CD8-positive, alpha-beta memory T cell (primary cell): ENCODE data around the gene RPRD1A. TPM values are rescaled to one million over a fixed set of nuclear protein-coding genes. Genes with fewer than 3 reads are reported as not detected.

ENCODE experiments used
- CTCF ChIA-PET: fragments of 350-600 bp; sonication (Branson Sonifier 250); formaldehyde crosslinking; loops from one replicate; lab custom pipeline; 2021; ENCODE audit warnings: antibody characterized with exemption; lab: Charles Lee
- POLR2A ChIA-PET: fragments of 350-600 bp; sonication (Branson Sonifier 250); formaldehyde crosslinking; loops from one replicate; lab custom pipeline; 2021; ENCODE audit warnings: antibody characterized with exemption; lab: Charles Lee
- DNase-seq, 5 donors: peaks; one replicate each; pipeline versions ENCODE4 v3.0.0 to v3.0.0-alpha.2; 2020 to 2022; ENCODE audit warnings: mixed read lengths in 1 of 5
- H3K27ac ChIP-seq: one replicate; pipeline ENCODE4 v1.7.0; 2013; ENCODE audit warnings: low read depth, mild to moderate bottlenecking, low read length, moderate library complexity
- H3K27me3 ChIP-seq: 2 replicates; pipeline ENCODE4 v1.7.0; 2013; ENCODE audit warnings: low read length, mild to moderate bottlenecking; ENCODE audit not compliant: insufficient read depth, poor library complexity, severe bottlenecking
- H3K36me3 ChIP-seq: 2 replicates; pipeline ENCODE4 v1.7.0; 2013; ENCODE audit warnings: mild to moderate bottlenecking, low read length, moderate library complexity; ENCODE audit not compliant: insufficient read depth
- H3K4me1 ChIP-seq: 2 replicates; pipeline ENCODE4 v1.7.0; 2013; ENCODE audit warnings: mild to moderate bottlenecking, low read length, moderate library complexity; ENCODE audit not compliant: insufficient read depth
- H3K4me3 ChIP-seq: 2 replicates; pipeline ENCODE4 v1.7.0; 2013; ENCODE audit warnings: mild to moderate bottlenecking, low read length
- H3K9me3 ChIP-seq: 2 replicates; pipeline ENCODE4 v1.7.0; 2013; ENCODE audit warnings: mild to moderate bottlenecking, low read length
- H3K27ac Mint-ChIP-seq, 8 donors: one replicate each; pipeline ENCODE4 v1.8.0; 2020 to 2021; ENCODE audit warnings: mixed read lengths in 8 of 8, mild to moderate bottlenecking in 6 of 8, inconsistent platforms in 3 of 8, moderate library complexity in 3 of 8
- H3K27me3 Mint-ChIP-seq, 2 donors: one replicate each; pipeline ENCODE4 v1.8.0; 2020 to 2021; ENCODE audit warnings: mixed read lengths in 2 of 2, mild to moderate bottlenecking in 1 of 2, moderate library complexity in 1 of 2
- H3K36me3 Mint-ChIP-seq, 3 donors: one replicate each; pipeline ENCODE4 v1.8.0; 2020 to 2021; ENCODE audit warnings: mixed read lengths in 3 of 3, inconsistent platforms in 1 of 3, mild to moderate bottlenecking in 1 of 3
- H3K4me1 Mint-ChIP-seq, 3 donors: one replicate each; pipeline ENCODE4 v1.8.0; 2020 to 2021; ENCODE audit warnings: mixed read lengths in 3 of 3, inconsistent platforms in 1 of 3, mild to moderate bottlenecking in 1 of 3
- H3K4me3 Mint-ChIP-seq, 7 donors: one replicate each; pipeline ENCODE4 v1.8.0; 2020 to 2021; ENCODE audit warnings: mixed read lengths in 7 of 7, mild to moderate bottlenecking in 6 of 7, moderate library complexity in 4 of 7, inconsistent platforms in 2 of 7
- H3K9me3 Mint-ChIP-seq, 5 donors: one replicate each; pipeline ENCODE4 v1.8.0; 2020 to 2022; ENCODE audit warnings: mixed read lengths in 5 of 5, mild to moderate bottlenecking in 3 of 5, moderate library complexity in 2 of 5, inconsistent platforms in 1 of 5
- polyA plus RNA-seq: library from polyadenylated mRNA; unstranded; fragments of 300-500 nt; fragmentation: Illumina TruSeq; gene quantifications from one replicate; pipeline ENCODE4 v1.2.3, GENCODE V29; 2021
- total RNA-seq, 2 experiments: library from RNA; stranded (reverse); gene quantifications; one replicate each; pipeline ENCODE4 v1.2.3, GENCODE V29; 2021

The RPRD1A gene
- total and polyA plus RNA-seq, 3 experiments from 2014 or later, result 8.7 to 23.5 (median 22.0) TPM

GRCh38 chr18:35979112-35979511, 88.2 kb downstream of the RPRD1A start:
- Mint-ChIP-seq H3K27me3 (no peaks in the 10 kb centered on the region), H3K4me3 (no peak overlapping the region), H3K9me3 (no peaks in the 10 kb centered on the region), H3K27ac (no peak overlapping the region), H3K4me1 (peaks cover 17 to 35% (median 29%) of the 10 kb centered on the region in 3 donors), H3K36me3 (peaks cover 39 to 77% (median 46%) of the 10 kb centered on the region in 3 donors)
- H3K4me1 ChIP-seq, result peaks cover 4% of the 10 kb centered on the region
- no peaks in the 10 kb centered on the region for H3K9me3 ChIP-seq
- ChIA-PET POLR2A (no interaction called here), CTCF (interaction anchor here (1.5 kb wide), 1 partner anchor 150 kb away, joined by 3 read pairs; the partner anchor contains the start of gene SLC39A6)
- DNase-seq, result no peak
- no peak overlapping the region for H3K27ac ChIP-seq
- H3K36me3 ChIP-seq, result peaks cover 31% of the 10 kb centered on the region
- no peak overlapping the region for H3K4me3 ChIP-seq
- H3K27me3 ChIP-seq, result no peaks in the 10 kb centered on the region

GRCh38 chr18:35974181-35974580, 93.2 kb downstream of the RPRD1A start:
- H3K4me3 ChIP-seq, result no peak overlapping the region
- no peaks in the 10 kb centered on the region for H3K9me3 ChIP-seq
- Mint-ChIP-seq H3K4me3 (peak overlapping the region; percentile 93 to 98 (median 96)), H3K9me3 (no peaks in the 10 kb centered on the region), H3K27ac (peak overlapping the region in 7 of 8 donors; percentile 81 to 99 (median 96)), H3K4me1 (peaks cover 49 to 70% (median 63%) of the 10 kb centered on the region in 3 donors), H3K36me3 (peaks cover 23 to 66% (median 24%) of the 10 kb centered on the region in 3 donors), H3K27me3 (peaks cover 0 to 1% of the 10 kb centered on the region in 2 donors)
- no peak for DNase-seq
- ChIA-PET POLR2A (no interaction called here), CTCF (no interaction called here)
- peaks cover 37% of the 10 kb centered on the region for H3K4me1 ChIP-seq
- H3K36me3 ChIP-seq, result peaks cover 24% of the 10 kb centered on the region
- H3K27ac ChIP-seq, result no peak overlapping the region
- no peaks in the 10 kb centered on the region for H3K27me3 ChIP-seq

GRCh38 chr18:35973650-35974049, 93.7 kb downstream of the RPRD1A start:
- Mint-ChIP-seq H3K27me3 (peaks cover 0 to 1% of the 10 kb centered on the region in 2 donors), H3K4me3 (peak overlapping the region; percentile 93 to 98 (median 96)), H3K36me3 (peaks cover 21 to 60% (median 21%) of the 10 kb centered on the region in 3 donors), H3K27ac (peak overlapping the region; percentile 35 to 99 (median 96)), H3K9me3 (no peaks in the 10 kb centered on the region), H3K4me1 (peaks cover 50 to 70% (median 67%) of the 10 kb centered on the region in 3 donors)
- H3K4me1 ChIP-seq, result peaks cover 39% of the 10 kb centered on the region
- CTCF ChIA-PET, result no interaction called here
- no peaks in the 10 kb centered on the region for H3K9me3 ChIP-seq
- no peak overlapping the region for H3K4me3 ChIP-seq
- no peak for DNase-seq
- POLR2A ChIA-PET, result interaction anchor here (1.0 to 2.0 kb wide), 2 partner anchors 476 to 733 kb away, joined by 3 to 8 read pairs; partner anchors contain the start of gene INO80C
- no peak overlapping the region for H3K27ac ChIP-seq
- peaks cover 21% of the 10 kb centered on the region for H3K36me3 ChIP-seq
- H3K27me3 ChIP-seq, result no peaks in the 10 kb centered on the region

- Histone ChIP-seq H3K36me3 (peaks cover 13% of the 10 kb centered on the region), H3K4me1 (peaks cover 44% of the 10 kb centered on the region), H3K27me3 (no peaks in the 10 kb centered on the region), H3K9me3 (no peaks in the 10 kb centered on the region), H3K27ac (peak within 1 kb of the TSS; percentile 82), H3K4me3 (peak within 1 kb of the TSS; percentile 78)
- Mint-ChIP-seq H3K4me3 (peak within 1 kb of the TSS; percentile 93 to 98 (median 96)), H3K36me3 (peaks cover 9 to 48% (median 11%) of the 10 kb centered on the region in 3 donors), H3K4me1 (peaks cover 50 to 69% (median 68%) of the 10 kb centered on the region in 3 donors), H3K27me3 (peaks cover 0 to 1% of the 10 kb centered on the region in 2 donors), H3K9me3 (no peaks in the 10 kb centered on the region), H3K27ac (peak within 1 kb of the TSS; percentile 92 to 99 (median 98))
- ChIA-PET CTCF (interaction anchor here (1.4 kb wide), 1 partner anchor 45 kb away, joined by 6 read pairs; no protein-coding TSS in a partner anchor), POLR2A (interaction anchor here (0.6 to 2.0 kb wide), 10 partner anchors 90 to 857 kb away, joined by 3 to 13 read pairs (median 4); partner anchors contain the start of genes ELP2, INO80C, KIAA1328 and SLC39A6)
- peak; percentile 89 to 96 (median 91) for DNase-seq
Observed at GRCh38 chr18:35972197-35973000, 95.0 kb downstream of the RPRD1A start, which contains the start of gene RMP24. Gene RMP24 (plus strand): TSS chr18:35972679.

- H3K4me3 ChIP-seq, result peak overlapping the region; percentile 78
- H3K4me1 ChIP-seq, result peaks cover 44% of the 10 kb centered on the region
- H3K9me3 ChIP-seq, result no peaks in the 10 kb centered on the region
- H3K36me3 Mint-ChIP-seq, result peaks cover 9 to 44% (median 9%) of the 10 kb centered on the region in 3 donors
- ChIA-PET CTCF (interaction anchor here (1.4 kb wide), 1 partner anchor 45 kb away, joined by 6 read pairs; no protein-coding TSS in a partner anchor), POLR2A (interaction anchor here (0.6 to 2.0 kb wide), 10 partner anchors 90 to 857 kb away, joined by 3 to 13 read pairs (median 4); partner anchors contain the start of genes ELP2, INO80C, KIAA1328 and SLC39A6)
- DNase-seq, result no peak
- no peaks in the 10 kb centered on the region for H3K9me3 Mint-ChIP-seq
- peak overlapping the region; percentile 93 to 98 (median 96) for H3K4me3 Mint-ChIP-seq
- peak overlapping the region; percentile 82 for H3K27ac ChIP-seq
- H3K4me1 Mint-ChIP-seq, result peaks cover 50 to 65% (median 65%) of the 10 kb centered on the region in 3 donors
- H3K27me3 Mint-ChIP-seq, result peaks cover 0 to 1% of the 10 kb centered on the region in 2 donors
- H3K27ac Mint-ChIP-seq, result peak overlapping the region; percentile 92 to 99 (median 98)
- H3K27me3 ChIP-seq, result no peaks in the 10 kb centered on the region
- peaks cover 13% of the 10 kb centered on the region for H3K36me3 ChIP-seq
Observed at GRCh38 chr18:35971661-35972196, 95.6 kb downstream of the RPRD1A start.

GRCh38 chr18:35969676-35970075, 97.7 kb downstream of the RPRD1A start:
- POLR2A ChIA-PET, result no interaction called here

GRCh38 chr18:35968278-35968880, 99.0 kb downstream of the RPRD1A start:
- Mint-ChIP-seq H3K27ac (peak overlapping the region in 5 of 8 donors; percentile 42 to 79 (median 77)), H3K4me1 (peaks cover 31 to 37% (median 37%) of the 10 kb centered on the region in 3 donors), H3K36me3 (peaks cover 5 to 18% (median 9%) of the 10 kb centered on the region in 3 donors), H3K9me3 (no peaks in the 10 kb centered on the region), H3K4me3 (peak overlapping the region in 2 of 7 donors; percentile 37 to 56), H3K27me3 (peaks cover 0 to 1% of the 10 kb centered on the region in 2 donors)
- peaks cover 32% of the 10 kb centered on the region for H3K4me1 ChIP-seq
- H3K9me3 ChIP-seq, result no peaks in the 10 kb centered on the region
- no peaks in the 10 kb centered on the region for H3K36me3 ChIP-seq
- H3K4me3 ChIP-seq, result no peak overlapping the region
- no peak overlapping the region for H3K27ac ChIP-seq
- no peak for DNase-seq
- ChIA-PET POLR2A (no interaction called here), CTCF (interaction anchor here (1.3 kb wide), 1 partner anchor 17 kb away, joined by 4 read pairs; no protein-coding TSS in a partner anchor)
- H3K27me3 ChIP-seq, result no peaks in the 10 kb centered on the region

More at GRCh38 chr18:35969676-35970075, 97.7 kb downstream of the RPRD1A start:
- Mint-ChIP-seq H3K4me1 (peaks cover 41 to 50% (median 49%) of the 10 kb centered on the region in 3 donors), H3K27me3 (peaks cover 0 to 1% of the 10 kb centered on the region in 2 donors), H3K36me3 (peaks cover 5 to 26% (median 7%) of the 10 kb centered on the region in 3 donors), H3K9me3 (no peaks in the 10 kb centered on the region), H3K27ac (peak overlapping the region in 7 of 8 donors; percentile 21 to 99 (median 84)), H3K4me3 (peak overlapping the region in 5 of 7 donors; percentile 7 to 90 (median 56))
- peaks cover 44% of the 10 kb centered on the region for H3K4me1 ChIP-seq
- H3K9me3 ChIP-seq, result no peaks in the 10 kb centered on the region
- no peaks in the 10 kb centered on the region for H3K27me3 ChIP-seq
- H3K27ac ChIP-seq, result no peak overlapping the region
- no peak for DNase-seq
- H3K36me3 ChIP-seq, result no peaks in the 10 kb centered on the region
- CTCF ChIA-PET, result no interaction called here
- H3K4me3 ChIP-seq, result peak overlapping the region; percentile 43
